Suprapubic skin (tissue), 4 donors: ENCODE data around the gene ZC2HC1B. TPM values are rescaled to one million over a fixed set of nuclear protein-coding genes. Genes with fewer than 3 reads are reported as not detected.

Experiments
- DNase-seq, 2 donors: peaks; one replicate each; pipeline ENCODE4 v3.0.0-alpha.2; 2019; ENCODE audit warnings: low spot score in 2 of 2
- H3K27ac ChIP-seq: fragments of 200-600 bp; sonication (generic); one replicate; pipeline ENCODE4 v1.5.1; 2019
- H3K27me3 ChIP-seq: fragments of 200-600 bp; sonication (generic); one replicate; pipeline ENCODE4 v1.5.1; 2019
- H3K36me3 ChIP-seq: fragments of 200-600 bp; sonication (generic); one replicate; pipeline ENCODE4 v1.5.1; 2019
- H3K4me1 ChIP-seq: fragments of 200-600 bp; sonication (generic); one replicate; pipeline ENCODE4 v1.5.1; 2019
- H3K4me3 ChIP-seq: fragments of 200-600 bp; sonication (generic); one replicate; pipeline ENCODE4 v1.5.1; 2019; ENCODE audit warnings: mild to moderate bottlenecking
- H3K9me3 ChIP-seq: fragments of 200-600 bp; sonication (generic); one replicate; pipeline ENCODE4 v1.5.1; 2019
- EP300 ChIP-seq: sonication (generic); formaldehyde crosslinking; IDR thresholded peaks from one replicate; pipeline ENCODE4 v1.6.1; 2017; ENCODE audit warnings: antibody characterized with exemption
- POLR2A ChIP-seq, 2 donors: fragments of 450-650 bp; IDR thresholded peaks; one replicate each; pipeline ENCODE4 v1.6.1; 2017; ENCODE audit warnings: antibody characterized with exemption in 2 of 2, mild to moderate bottlenecking in 2 of 2, moderate library complexity in 2 of 2
- POLR2AphosphoS5 ChIP-seq, 3 donors: sonication (generic); formaldehyde crosslinking; IDR thresholded peaks; one replicate each; pipeline ENCODE4 v1.6.1; 2017; ENCODE audit warnings: antibody characterized with exemption in 3 of 3
- WGBS: methylation state at CpG from one replicate; pipeline ENCODE4 v1.1.5; 2018; 5-methylcytosine and 5-hydroxymethylcytosine counted together
- total RNA-seq, 4 donors: library from RNA; depleted of rRNA; stranded (reverse); fragments of >200 nt; gene quantifications; one replicate each; pipeline ENCODE4 v1.1.0, GENCODE V29; 2016
- TF ChIP-seq, protein P1 (sequence below), 2 donors: fragments of 200-600 bp in 1 of 2; fragments of 450-650 bp in 1 of 2; sonication (generic) in 1 of 2; IDR thresholded peaks; one replicate each; pipeline ENCODE4 v1.5.1; 2016 to 2019; ENCODE audit warnings: antibody characterized with exemption in 2 of 2, mild to moderate bottlenecking in 1 of 2, moderate library complexity in 1 of 2

The ZC2HC1B gene
- total RNA-seq, 4 donors from 2014 or later: not detected

- no peaks in the 10 kb centered on the region for H3K27me3 ChIP-seq
- no peak for TF ChIP-seq EP300
- TF ChIP-seq POLR2AphosphoS5 (IDR thresholded peaks at IDR 0.05): no peak
- no peak for TF ChIP-seq POLR2A (IDR thresholded peaks at IDR 0.05)
- TF ChIP-seq, protein P1, sequence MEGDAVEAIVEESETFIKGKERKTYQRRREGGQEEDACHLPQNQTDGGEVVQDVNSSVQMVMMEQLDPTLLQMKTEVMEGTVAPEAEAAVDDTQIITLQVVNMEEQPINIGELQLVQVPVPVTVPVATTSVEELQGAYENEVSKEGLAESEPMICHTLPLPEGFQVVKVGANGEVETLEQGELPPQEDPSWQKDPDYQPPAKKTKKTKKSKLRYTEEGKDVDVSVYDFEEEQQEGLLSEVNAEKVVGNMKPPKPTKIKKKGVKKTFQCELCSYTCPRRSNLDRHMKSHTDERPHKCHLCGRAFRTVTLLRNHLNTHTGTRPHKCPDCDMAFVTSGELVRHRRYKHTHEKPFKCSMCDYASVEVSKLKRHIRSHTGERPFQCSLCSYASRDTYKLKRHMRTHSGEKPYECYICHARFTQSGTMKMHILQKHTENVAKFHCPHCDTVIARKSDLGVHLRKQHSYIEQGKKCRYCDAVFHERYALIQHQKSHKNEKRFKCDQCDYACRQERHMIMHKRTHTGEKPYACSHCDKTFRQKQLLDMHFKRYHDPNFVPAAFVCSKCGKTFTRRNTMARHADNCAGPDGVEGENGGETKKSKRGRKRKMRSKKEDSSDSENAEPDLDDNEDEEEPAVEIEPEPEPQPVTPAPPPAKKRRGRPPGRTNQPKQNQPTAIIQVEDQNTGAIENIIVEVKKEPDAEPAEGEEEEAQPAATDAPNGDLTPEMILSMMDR (IDR thresholded peaks at IDR 0.05): no peak
- H3K9me3 ChIP-seq: no peaks in the 10 kb centered on the region
- H3K27ac ChIP-seq: no peak overlapping the region
- H3K36me3 ChIP-seq: no peaks in the 10 kb centered on the region
- H3K4me1 ChIP-seq: no peaks in the 10 kb centered on the region
- WGBS: 82% methylated on average over 3 of the region's 3 CpGs
- no peak for DNase-seq
- no peak overlapping the region for H3K4me3 ChIP-seq
Measured at GRCh38 chr6:143976806-143977349, 112.6 kb downstream of the ZC2HC1B start.

- TF ChIP-seq POLR2AphosphoS5 (IDR thresholded peaks at IDR 0.05) (no peak), EP300 (no peak), POLR2A (IDR thresholded peaks at IDR 0.05) (no peak)
- TF ChIP-seq, protein P1 (IDR thresholded peaks at IDR 0.05): no peak
- no peak overlapping the region for H3K4me3 ChIP-seq
- H3K36me3 ChIP-seq: no peaks in the 10 kb centered on the region
- WGBS: 100% methylated on average over 1 of the region's 1 CpG
- no peak overlapping the region for H3K27ac ChIP-seq
- DNase-seq: no peak
- H3K9me3 ChIP-seq: no peaks in the 10 kb centered on the region
- H3K4me1 ChIP-seq: no peaks in the 10 kb centered on the region
- no peaks in the 10 kb centered on the region for H3K27me3 ChIP-seq
Measured at GRCh38 chr6:143980921-143981320, 116.6 kb downstream of the ZC2HC1B start.

DNA sequence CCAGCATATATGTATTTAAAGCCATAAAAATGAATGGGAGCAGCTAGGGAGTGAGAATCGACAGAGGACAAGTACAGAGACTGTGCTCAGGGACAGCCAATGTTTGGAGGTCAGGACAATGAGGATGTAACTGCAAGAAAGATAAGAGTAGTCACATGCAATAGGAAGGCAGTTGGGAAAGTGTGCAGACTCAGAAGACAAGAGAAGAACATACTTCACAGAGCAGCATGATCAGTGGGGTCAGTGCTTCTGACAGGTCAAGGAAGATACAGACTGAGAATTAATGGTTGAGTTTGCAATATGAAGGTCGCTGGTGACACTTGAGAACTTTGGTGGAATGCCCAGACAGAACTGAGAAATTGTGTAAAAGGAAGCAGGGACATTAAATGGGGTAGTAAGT is 118.7 kb downstream of the ZC2HC1B start:
- H3K27ac ChIP-seq: no peak overlapping the region
- no peak for TF ChIP-seq POLR2AphosphoS5 (IDR thresholded peaks at IDR 0.05)
- no peak for TF ChIP-seq POLR2A (IDR thresholded peaks at IDR 0.05)
- TF ChIP-seq, protein P1 (IDR thresholded peaks at IDR 0.05): no peak
- TF ChIP-seq EP300: no peak
- DNase-seq: no peak
- no peaks in the 10 kb centered on the region for H3K27me3 ChIP-seq
- H3K4me3 ChIP-seq: no peak overlapping the region
- no peaks in the 10 kb centered on the region for H3K4me1 ChIP-seq
- H3K36me3 ChIP-seq: no peaks in the 10 kb centered on the region
- H3K9me3 ChIP-seq: no peaks in the 10 kb centered on the region
- 84% methylated on average over 2 of the region's 2 CpGs for WGBS

- Histone ChIP-seq H3K9me3 (no peaks in the 10 kb centered on the region), H3K4me1 (no peaks in the 10 kb centered on the region), H3K27me3 (no peaks in the 10 kb centered on the region), H3K4me3 (no peak overlapping the region), H3K36me3 (no peaks in the 10 kb centered on the region), H3K27ac (no peak overlapping the region)
- WGBS: 69% methylated on average over 2 of the region's 2 CpGs
- DNase-seq: no peak
- TF ChIP-seq EP300 (no peak), POLR2AphosphoS5 (IDR thresholded peaks at IDR 0.05) (no peak), POLR2A (IDR thresholded peaks at IDR 0.05) (no peak)
- TF ChIP-seq, protein P1 (IDR thresholded peaks at IDR 0.05): no peak
Measured at GRCh38 chr6:143984666-143985065, 120.4 kb downstream of the ZC2HC1B start.

DNA sequence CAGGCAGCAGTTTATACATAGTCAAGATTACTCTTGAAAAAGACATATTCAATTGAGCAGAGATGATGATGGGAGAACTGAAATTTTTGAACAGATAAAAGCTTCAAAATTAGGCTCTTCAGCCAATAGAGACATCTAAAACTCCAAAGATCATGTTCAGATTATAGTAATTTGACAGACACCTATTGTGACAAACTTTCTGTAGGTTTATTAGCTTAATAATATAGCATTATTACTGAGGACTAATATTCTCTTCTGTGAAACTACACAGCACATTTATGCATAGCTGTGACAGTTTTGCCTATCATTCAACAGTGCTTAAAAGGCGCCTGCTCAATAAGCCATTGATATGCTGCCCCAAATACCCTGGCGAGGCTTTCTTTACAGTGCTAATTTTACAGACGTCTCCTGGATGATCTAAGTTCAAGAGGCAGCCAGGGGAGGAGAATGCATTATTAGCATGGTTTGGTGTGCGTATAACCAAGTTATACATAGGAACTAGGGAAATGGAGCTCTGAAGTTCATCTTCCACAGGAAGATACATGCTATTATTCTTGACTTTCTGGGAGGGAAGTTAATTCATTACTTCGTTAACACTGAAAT is 122.3 kb downstream of the ZC2HC1B start:
- 78% methylated on average over 5 of the region's 5 CpGs for WGBS
- no peaks in the 10 kb centered on the region for H3K9me3 ChIP-seq
- no peak for DNase-seq

More for the DNA sequence above, 122.3 kb downstream of the ZC2HC1B start:
- no peak for TF ChIP-seq EP300
- TF ChIP-seq POLR2A (IDR thresholded peaks at IDR 0.05): no peak
- Histone ChIP-seq H3K4me1 (no peaks in the 10 kb centered on the region), H3K4me3 (no peak overlapping the region), H3K36me3 (no peaks in the 10 kb centered on the region), H3K27ac (no peak overlapping the region), H3K27me3 (no peaks in the 10 kb centered on the region)

Other genes starting within 250 kb of the ZC2HC1B start
- gene PHACTR2, start 186.5 kb upstream of the ZC2HC1B start, total RNA-seq: 10 to 100 TPM; 11.9 to 31.5 (median 20.9) TPM
- gene LTV1, start 21.1 kb upstream of the ZC2HC1B start, total RNA-seq: 10 to 100 TPM; 18.1 to 23.9 (median 20.3) TPM
- gene PLAGL1, start 143.8 kb downstream of the ZC2HC1B start, total RNA-seq: 10 to 100 TPM; 43.7 to 57.0 (median 51.2) TPM
- 100 to 1,000 TPM; 111 to 218 (median 173) TPM for gene SF3B5, start 231.1 kb downstream of the ZC2HC1B start, total RNA-seq